B cell (primary cell): ENCODE measurements around the gene SPCS1. TPM values are rescaled to one million over a fixed set of nuclear protein-coding genes. Genes with fewer than 3 reads are reported as not detected.

Experiments
- ATAC-seq: fragments of 200-7000 bp; cut with Tn5 transposase; one replicate; pipeline ENCODE4 v1.10.0; 2021; ENCODE audit warnings: low read depth, mild to moderate bottlenecking, moderate number of reproducible peaks, moderate library complexity
- CTCF ChIA-PET: fragments of 350-600 bp; sonication (Branson Sonifier 250); formaldehyde crosslinking; loops from one replicate; lab custom pipeline; 2021; ENCODE audit warnings: antibody characterized with exemption, inconsistent platforms; lab: Charles Lee
- POLR2A ChIA-PET: fragments of 350-600 bp; sonication (Branson Sonifier 250); formaldehyde crosslinking; loops from one replicate; lab custom pipeline; 2021; ENCODE audit warnings: antibody characterized with exemption; lab: Charles Lee
- DNase-seq: peaks from one replicate; pipeline ENCODE4 v3.0.0; 2013
- H2AFZ ChIP-seq: 2 replicates; pipeline ENCODE4 v1.6.1; 2012; ENCODE audit warnings: mild to moderate bottlenecking, low read depth, low read length; ENCODE audit not compliant: insufficient read depth, poor library complexity, severe bottlenecking
- H3K27ac ChIP-seq, 2 donors: 1 replicate in 1 of 2; 2 replicates in 1 of 2; pipeline ENCODE4 v1.5.1; 2012 to 2013; ENCODE audit warnings: low read length in 2 of 2, mild to moderate bottlenecking in 2 of 2, moderate library complexity in 1 of 2
- H3K27me3 ChIP-seq, 4 experiments: fragments of 200-600 bp in 1 of 4; sonication (generic) in 1 of 4; replicated peaks in 1 of 4; 1 replicate in 2 of 4; 2 replicates in 2 of 4; pipeline versions ENCODE4 v1.6.1 to v1.7.0; 2013 to 2016; ENCODE audit warnings: low read length in 3 of 4, mild to moderate bottlenecking in 2 of 4, mixed read lengths in 1 of 4, moderate library complexity in 1 of 4; ENCODE audit not compliant: insufficient read depth in 4 of 4, control insufficient read depth in 3 of 4; ENCODE audit errors: control extremely low read depth in 1 of 4
- H3K36me3 ChIP-seq, 2 experiments: replicated peaks in 1 of 2; 1 replicate in 1 of 2; 2 replicates in 1 of 2; pipeline versions ENCODE4 v1.6.1 to v1.7.1; 2013; ENCODE audit warnings: low read length in 1 of 2; ENCODE audit not compliant: insufficient read depth in 2 of 2, control insufficient read depth in 1 of 2; ENCODE audit errors: control extremely low read depth in 1 of 2, extremely low read depth in 1 of 2
- H3K4me1 ChIP-seq, 2 donors: fragments of 200-600 bp in 1 of 2; sonication (generic) in 1 of 2; 1 replicate in 1 of 2; 2 replicates in 1 of 2; pipeline versions ENCODE4 v1.5.1 to v1.6.1; 2013 to 2017; ENCODE audit warnings: low read length in 2 of 2; ENCODE audit not compliant: control insufficient read depth in 2 of 2, insufficient read depth in 2 of 2
- H3K4me2 ChIP-seq: replicated peaks from 2 replicates; pipeline ENCODE3; 2012; ENCODE audit warnings: mild to moderate bottlenecking, low read depth, low read length; ENCODE audit not compliant: poor library complexity, severe bottlenecking
- H3K4me3 ChIP-seq, 5 experiments: fragments of 200-600 bp in 1 of 5; sonication (generic) in 1 of 5; 1 replicate in 3 of 5; 2 replicates in 2 of 5; pipeline versions ENCODE4 v1.5.1 to v1.7.0; 2011 to 2016; ENCODE audit warnings: low read length in 4 of 5, mild to moderate bottlenecking in 4 of 5, low read depth in 2 of 5, control low read depth in 1 of 5, moderate library complexity in 1 of 5; ENCODE audit not compliant: insufficient read depth in 1 of 5; ENCODE audit errors: control extremely low read depth in 1 of 5, extremely low read depth in 1 of 5
- H3K79me2 ChIP-seq: fragments of 200-600 bp; sonication (generic); one replicate; pipeline ENCODE4 v1.6.0; 2016; ENCODE audit warnings: low read length; ENCODE audit not compliant: control insufficient read depth, insufficient read depth
- H3K9ac ChIP-seq: fragments of 200-600 bp; sonication (generic); 2 replicates; pipeline ENCODE4 v1.6.1; 2017; ENCODE audit warnings: mild to moderate bottlenecking, low read length, moderate library complexity
- H3K9me3 ChIP-seq, 3 donors: one replicate each; pipeline versions ENCODE4 v1.6.1 to v1.7.1; 2013; ENCODE audit warnings: low read length in 2 of 3; ENCODE audit not compliant: control insufficient read depth in 2 of 3, insufficient read depth in 1 of 3; ENCODE audit errors: control extremely low read depth in 1 of 3
- H4K20me1 ChIP-seq: 2 replicates; pipeline ENCODE4 v1.6.0; 2012; ENCODE audit warnings: mild to moderate bottlenecking, low read length; ENCODE audit not compliant: insufficient read depth, control insufficient read depth, poor library complexity, severe bottlenecking
- H3K27ac Mint-ChIP-seq: one replicate; pipeline ENCODE4 v1.8.0; 2021; ENCODE audit warnings: mixed read lengths
- H3K27me3 Mint-ChIP-seq: one replicate; pipeline ENCODE4 v1.8.0; 2021; ENCODE audit warnings: mixed read lengths
- H3K4me1 Mint-ChIP-seq: one replicate; pipeline ENCODE4 v1.8.0; 2021; ENCODE audit warnings: mixed read lengths
- H3K4me3 Mint-ChIP-seq: one replicate; pipeline ENCODE4 v1.8.0; 2021; ENCODE audit warnings: mixed read lengths
- H3K9me3 Mint-ChIP-seq: one replicate; pipeline ENCODE4 v1.8.0; 2022; ENCODE audit warnings: mixed read lengths; ENCODE audit not compliant: insufficient read depth
- CTCF ChIP-seq: fragments of 200-600 bp; IDR thresholded peaks from one replicate; pipeline ENCODE4 v1.8.0; 2022; ENCODE audit warnings: antibody characterized with exemption, mild to moderate bottlenecking
- EZH2 ChIP-seq: IDR thresholded peaks from 2 replicates; pipeline ENCODE4 v1.6.1; 2012; ENCODE audit warnings: borderline replicate concordance, low read depth, mild to moderate bottlenecking, moderate library complexity, low read length; ENCODE audit not compliant: insufficient read depth, poor library complexity, severe bottlenecking
- WGBS: methylation state at CpG from one replicate; pipeline ENCODE4 v1.1.5; 2013; ENCODE audit warnings: missing lambda C conversion rate; ENCODE audit not compliant: insufficient coverage; 5-methylcytosine and 5-hydroxymethylcytosine counted together
- intact Hi-C: fragments of 100-400 bp; cut with micrococcal nuclease; formaldehyde crosslinking; loops from one replicate; pipeline ENCODE4 v1.10.0; 2022
- polyA plus RNA-seq: library from polyadenylated mRNA; depleted of rRNA; stranded (reverse); fragments of >200 nt; gene quantifications from 2 replicates; pipeline ENCODE4 v1.2.3, GENCODE V29; 2012
- total RNA-seq, 2 donors: library from RNA; stranded (reverse); fragments of 120-200 nt in 1 of 2; gene quantifications; 1 replicate in 1 of 2; 2 replicates in 1 of 2; pipeline versions ENCODE4 v1.2.3 to v1.2.4, GENCODE V29; 2013 to 2022

SPCS1 gene
- total and polyA plus RNA-seq, 2 donors (not counting 1 experiment from before 2014, with no cell fraction given), result 64.5 to 82.2 TPM

- H3K27me3 Mint-ChIP-seq, result no peaks in the 10 kb centered on the region
- Histone ChIP-seq H2AFZ (peak overlapping the region; percentile 98), H3K4me3 (peak overlapping the region; percentile 65 to 91 (median 79)), H4K20me1 (no peaks in the 10 kb centered on the region), H3K36me3 (peaks cover 5 to 13% of the 10 kb centered on the region in 2 experiments), H3K4me2 (peak overlapping the region; percentile 98), H3K27me3 (no peaks in the 10 kb centered on the region), H3K9me3 (no peaks in the 10 kb centered on the region), H3K9ac (peak overlapping the region; percentile 96), H3K4me1 (peaks cover 34 to 41% of the 10 kb centered on the region in 2 donors), H3K79me2 (peaks cover 65% of the 10 kb centered on the region), H3K27ac (peak overlapping the region; percentile 59 to 95)
- H3K9me3 Mint-ChIP-seq, result no peaks in the 10 kb centered on the region
- POLR2A ChIA-PET, result interaction anchor here (1.3 to 2.0 kb wide), 2 partner anchors 19 to 65 kb away, joined by 3 to 9 read pairs; partner anchors contain the start of genes GNL3, NEK4 and PBRM1
- no peak for DNase-seq
- WGBS, result under 1% methylated on average over 25 of the region's 25 CpGs
- TF ChIP-seq EZH2 (no peak), CTCF (no peak)
- intact Hi-C loops, result loop anchor here (5.0 to 10.0 kb wide), 2 partner anchors 642 to 731 kb away; partner anchors contain the start of genes ABHD14A, ABHD14B and DCP1A
- H3K4me1 Mint-ChIP-seq, result peaks cover 40% of the 10 kb centered on the region
- H3K27ac Mint-ChIP-seq, result peak overlapping the region; percentile 97
- H3K4me3 Mint-ChIP-seq, result peak overlapping the region; percentile 96
- no peak for ATAC-seq
- CTCF ChIA-PET, result no interaction called here
Measured at GRCh38 chr3:52705438-52705687, 543 bp upstream of the SPCS1 start.

- ATAC-seq, result no peak
- H3K9ac ChIP-seq, result peak overlapping the region; percentile 96
- peak overlapping the region; percentile 98 for H3K4me2 ChIP-seq
- intact Hi-C loops, result loop anchor here (2.0 to 10.0 kb wide), 4 partner anchors 63 to 733 kb away; partner anchors contain the start of genes ABHD14A, ABHD14B, DCP1A and NEK4
- no peaks in the 10 kb centered on the region for H3K27me3 ChIP-seq
- Mint-ChIP-seq H3K4me3 (peak overlapping the region; percentile 65), H3K4me1 (peaks cover 46% of the 10 kb centered on the region), H3K27me3 (no peaks in the 10 kb centered on the region), H3K9me3 (no peaks in the 10 kb centered on the region), H3K27ac (peak overlapping the region; percentile 73)
- peak; percentile 53 for DNase-seq
- peaks cover 51% of the 10 kb centered on the region for H3K79me2 ChIP-seq
- ChIA-PET POLR2A (no interaction called here), CTCF (interaction anchor here (1.0 kb wide), 1 partner anchor 12 kb away, joined by 5 read pairs; no protein-coding TSS in a partner anchor)
- H3K36me3 ChIP-seq, result peaks cover 5 to 19% of the 10 kb centered on the region in 2 experiments
- no CpG with 5 or more reads among the region's 4 CpGs for WGBS
- H3K4me3 ChIP-seq, result peak overlapping the region in 2 of 5 experiments; percentile 75 to 79
- no peaks in the 10 kb centered on the region for H3K9me3 ChIP-seq
- peaks cover 40 to 44% of the 10 kb centered on the region in 2 donors for H3K4me1 ChIP-seq
- H4K20me1 ChIP-seq, result no peaks in the 10 kb centered on the region
- H2AFZ ChIP-seq, result peak overlapping the region; percentile 41
- H3K27ac ChIP-seq, result peak overlapping the region; percentile 66 to 95
- TF ChIP-seq CTCF (no peak), EZH2 (no peak)
Measured at GRCh38 chr3:52707585-52707984, 1.7 kb downstream of the SPCS1 start.
